Stimulated activated CD4-positive, alpha-beta T cell treated with anti-CD3 and anti-CD28 coated beads, Interleukin-2, amount 100 ng/mL, for 4 hours (primary cell): Measurements from ENCODE around the gene RPL10.

Experiments
- DNase-seq: peaks from one replicate; pipeline ENCODE4 v3.0.0-alpha.2; 2020; ENCODE audit warnings: low read depth

RPL10 gene

GRCh38 chrX:154362085-154362742, 36.0 kb upstream of the RPL10 start:
- DNase-seq, result no peak

GRCh38 chrX:154363706-154364439, 34.3 kb upstream of the RPL10 start:
- no peak for DNase-seq

- no peak for DNase-seq
These were observed 33.1 kb upstream of the RPL10 start for GRCh38 chrX:154365052-154365600.

- no peak for DNase-seq
These were observed 32.0 kb upstream of the RPL10 start for GRCh38 chrX:154365997-154366665.

- no peak for DNase-seq
These were observed 31.5 kb upstream of the RPL10 start for GRCh38 chrX:154366666-154367055.

- DNase-seq, result no peak
These were observed 30.5 kb upstream of the RPL10 start for GRCh38 chrX:154367474-154368308.

GRCh38 chrX:154368630-154369448, 29.3 kb upstream of the RPL10 start:
- peak; percentile 86 for DNase-seq

- peak; percentile 54 for DNase-seq
These were observed 28.5 kb upstream of the RPL10 start for GRCh38 chrX:154369449-154370299.

GRCh38 chrX:154370300-154371016, 27.7 kb upstream of the RPL10 start:
- DNase-seq, result no peak

GRCh38 chrX:154371017-154371788, 27.0 kb upstream of the RPL10 start:
- peak; percentile 89 for DNase-seq

- no peak for DNase-seq
These were observed 26.3 kb upstream of the RPL10 start for GRCh38 chrX:154371789-154372300.

- no peak for DNase-seq
These were observed 25.6 kb upstream of the RPL10 start for GRCh38 chrX:154372612-154373022.

GRCh38 chrX:154373340-154374306, 24.6 kb upstream of the RPL10 start:
- no peak for DNase-seq

- no peak for DNase-seq
These were observed 23.6 kb upstream of the RPL10 start, which contains the start of gene FLNA for GRCh38 chrX:154374313-154375155. TSS of gene FLNA (minus strand) at chrX:154374634. CDS start at chrX:154371245, 3,389 bp downstream.

GRCh38 chrX:154375156-154375504, 23.0 kb upstream of the RPL10 start:
- no peak for DNase-seq

GRCh38 chrX:154376774-154377173, 21.4 kb upstream of the RPL10 start:
- DNase-seq, result no peak
